Hepatocyte (in vitro differentiated cells): ENCODE measurements around the gene DENND1C.

Experiments
- CTCF ChIP-seq: fragments of 200-600 bp; sonication (generic); IDR thresholded peaks from 2 replicates; pipeline ENCODE4 v1.5.1; 2016; ENCODE audit warnings: antibody characterized with exemption, mild to moderate bottlenecking; ENCODE audit not compliant: poor library complexity
- EZH2phosphoT487 ChIP-seq: fragments of 200-600 bp; sonication (generic); IDR thresholded peaks from one replicate; pipeline ENCODE4 v1.6.1; 2018; ENCODE audit warnings: antibody characterized with exemption, mild to moderate bottlenecking, low read depth, moderate library complexity; ENCODE audit not compliant: unreplicated experiment, severe bottlenecking

DNA sequence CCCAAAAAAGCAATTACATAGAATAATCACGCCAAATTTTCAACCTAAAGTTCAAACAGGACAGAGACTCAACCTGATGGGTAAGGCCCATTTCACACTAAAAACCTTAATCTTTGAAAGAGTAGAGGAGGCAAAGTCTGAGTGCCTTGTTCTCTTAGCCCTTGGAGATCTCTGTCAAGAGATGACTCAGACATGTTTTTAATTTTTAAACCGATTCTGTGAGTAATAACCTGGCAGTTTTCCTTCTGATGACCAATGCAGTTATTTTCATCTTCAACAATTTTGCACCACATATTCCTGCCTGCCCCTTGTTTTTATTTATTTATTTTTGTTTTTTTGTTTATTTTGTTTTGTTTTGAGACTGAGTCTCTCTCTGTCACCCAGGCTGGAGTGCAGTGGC is 37.7 kb upstream of the DENND1C start:
- TF ChIP-seq CTCF (no peak), EZH2phosphoT487 (no peak)
